ENCODE results near the gene PHLPP1.

GRCh38 chr18:62976227-62976626, 260.9 kb downstream of the PHLPP1 start:
- TF ChIP-seq, protein P1, sequence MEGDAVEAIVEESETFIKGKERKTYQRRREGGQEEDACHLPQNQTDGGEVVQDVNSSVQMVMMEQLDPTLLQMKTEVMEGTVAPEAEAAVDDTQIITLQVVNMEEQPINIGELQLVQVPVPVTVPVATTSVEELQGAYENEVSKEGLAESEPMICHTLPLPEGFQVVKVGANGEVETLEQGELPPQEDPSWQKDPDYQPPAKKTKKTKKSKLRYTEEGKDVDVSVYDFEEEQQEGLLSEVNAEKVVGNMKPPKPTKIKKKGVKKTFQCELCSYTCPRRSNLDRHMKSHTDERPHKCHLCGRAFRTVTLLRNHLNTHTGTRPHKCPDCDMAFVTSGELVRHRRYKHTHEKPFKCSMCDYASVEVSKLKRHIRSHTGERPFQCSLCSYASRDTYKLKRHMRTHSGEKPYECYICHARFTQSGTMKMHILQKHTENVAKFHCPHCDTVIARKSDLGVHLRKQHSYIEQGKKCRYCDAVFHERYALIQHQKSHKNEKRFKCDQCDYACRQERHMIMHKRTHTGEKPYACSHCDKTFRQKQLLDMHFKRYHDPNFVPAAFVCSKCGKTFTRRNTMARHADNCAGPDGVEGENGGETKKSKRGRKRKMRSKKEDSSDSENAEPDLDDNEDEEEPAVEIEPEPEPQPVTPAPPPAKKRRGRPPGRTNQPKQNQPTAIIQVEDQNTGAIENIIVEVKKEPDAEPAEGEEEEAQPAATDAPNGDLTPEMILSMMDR (IDR thresholded peaks at IDR 0.05), result no peak
- no peak for TF ChIP-seq ZFX (IDR thresholded peaks at IDR 0.05; ENCODE audit: borderline replicate concordance)

All from 22Rv1 (cell line).